IMR-90 (cell line): Measurements from ENCODE around the gene CHST2.

ENCODE experiments used
- BHLHE40 ChIP-seq: fragments of 150-350 bp; IDR thresholded peaks from 2 replicates; pipeline ENCODE4 v1.6.1; 2016; ENCODE audit warnings: mild to moderate bottlenecking, low read depth, low read length
- MXI1 ChIP-seq: IDR thresholded peaks from 2 replicates; pipeline ENCODE4 v1.6.1; 2012; ENCODE audit warnings: low read depth, mild to moderate bottlenecking, low read length, moderate library complexity, borderline replicate concordance
- POLR2A ChIP-seq: IDR thresholded peaks from 2 replicates; pipeline ENCODE4 v1.6.1; 2012; ENCODE audit warnings: mild to moderate bottlenecking, low read depth, low read length
- SMC3 ChIP-seq: fragments of 150-350 bp; IDR thresholded peaks from 2 replicates; pipeline ENCODE4 v1.6.1; 2016; ENCODE audit warnings: low read depth, mild to moderate bottlenecking, antibody characterized with exemption, low read length, moderate library complexity
- TF ChIP-seq, protein P1 (sequence below): conservative IDR thresholded peaks from 2 replicates; pipeline ENCODE4 v1.5.1; 2012; ENCODE audit warnings: mild to moderate bottlenecking, low read depth, low read length, improper control_type of control experiment
- TF ChIP-seq, protein P2 (sequence below): fragments of 150-350 bp; IDR thresholded peaks from 2 replicates; pipeline ENCODE4 v1.6.1; 2017; ENCODE audit warnings: mild to moderate bottlenecking, antibody characterized with exemption, low read length, low read depth

GRCh38 chr3:143173242-143173641 is 53.7 kb downstream of the CHST2 start:
- no peak for TF ChIP-seq BHLHE40
- TF ChIP-seq, protein P1, sequence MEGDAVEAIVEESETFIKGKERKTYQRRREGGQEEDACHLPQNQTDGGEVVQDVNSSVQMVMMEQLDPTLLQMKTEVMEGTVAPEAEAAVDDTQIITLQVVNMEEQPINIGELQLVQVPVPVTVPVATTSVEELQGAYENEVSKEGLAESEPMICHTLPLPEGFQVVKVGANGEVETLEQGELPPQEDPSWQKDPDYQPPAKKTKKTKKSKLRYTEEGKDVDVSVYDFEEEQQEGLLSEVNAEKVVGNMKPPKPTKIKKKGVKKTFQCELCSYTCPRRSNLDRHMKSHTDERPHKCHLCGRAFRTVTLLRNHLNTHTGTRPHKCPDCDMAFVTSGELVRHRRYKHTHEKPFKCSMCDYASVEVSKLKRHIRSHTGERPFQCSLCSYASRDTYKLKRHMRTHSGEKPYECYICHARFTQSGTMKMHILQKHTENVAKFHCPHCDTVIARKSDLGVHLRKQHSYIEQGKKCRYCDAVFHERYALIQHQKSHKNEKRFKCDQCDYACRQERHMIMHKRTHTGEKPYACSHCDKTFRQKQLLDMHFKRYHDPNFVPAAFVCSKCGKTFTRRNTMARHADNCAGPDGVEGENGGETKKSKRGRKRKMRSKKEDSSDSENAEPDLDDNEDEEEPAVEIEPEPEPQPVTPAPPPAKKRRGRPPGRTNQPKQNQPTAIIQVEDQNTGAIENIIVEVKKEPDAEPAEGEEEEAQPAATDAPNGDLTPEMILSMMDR = no peak
- no peak for TF ChIP-seq SMC3
- TF ChIP-seq POLR2A = no peak
- TF ChIP-seq, protein P2, sequence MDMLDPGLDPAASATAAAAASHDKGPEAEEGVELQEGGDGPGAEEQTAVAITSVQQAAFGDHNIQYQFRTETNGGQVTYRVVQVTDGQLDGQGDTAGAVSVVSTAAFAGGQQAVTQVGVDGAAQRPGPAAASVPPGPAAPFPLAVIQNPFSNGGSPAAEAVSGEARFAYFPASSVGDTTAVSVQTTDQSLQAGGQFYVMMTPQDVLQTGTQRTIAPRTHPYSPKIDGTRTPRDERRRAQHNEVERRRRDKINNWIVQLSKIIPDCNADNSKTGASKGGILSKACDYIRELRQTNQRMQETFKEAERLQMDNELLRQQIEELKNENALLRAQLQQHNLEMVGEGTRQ = no peak
- no peak for TF ChIP-seq MXI1
